Activated naive CD8-positive, alpha-beta T cell (primary cell): ENCODE measurements around the gene HSD17B12.

Experiments
- H3K27ac Mint-ChIP-seq: one replicate; pipeline ENCODE4 v1.8.0; 2021; ENCODE audit warnings: mixed read lengths
- H3K27me3 Mint-ChIP-seq: one replicate; pipeline ENCODE4 v1.8.0; 2021; ENCODE audit warnings: mixed read lengths
- H3K36me3 Mint-ChIP-seq: one replicate; pipeline ENCODE4 v1.8.0; 2021; ENCODE audit warnings: mixed read lengths
- H3K4me1 Mint-ChIP-seq: one replicate; pipeline ENCODE4 v1.8.0; 2021; ENCODE audit warnings: low read depth, mixed read lengths
- H3K4me3 Mint-ChIP-seq: one replicate; pipeline ENCODE4 v1.8.0; 2021; ENCODE audit warnings: mild to moderate bottlenecking, mixed read lengths
- H3K9me3 Mint-ChIP-seq: one replicate; pipeline ENCODE4 v1.8.0; 2021; ENCODE audit warnings: low read depth, mixed read lengths

The HSD17B12 gene

DNA sequence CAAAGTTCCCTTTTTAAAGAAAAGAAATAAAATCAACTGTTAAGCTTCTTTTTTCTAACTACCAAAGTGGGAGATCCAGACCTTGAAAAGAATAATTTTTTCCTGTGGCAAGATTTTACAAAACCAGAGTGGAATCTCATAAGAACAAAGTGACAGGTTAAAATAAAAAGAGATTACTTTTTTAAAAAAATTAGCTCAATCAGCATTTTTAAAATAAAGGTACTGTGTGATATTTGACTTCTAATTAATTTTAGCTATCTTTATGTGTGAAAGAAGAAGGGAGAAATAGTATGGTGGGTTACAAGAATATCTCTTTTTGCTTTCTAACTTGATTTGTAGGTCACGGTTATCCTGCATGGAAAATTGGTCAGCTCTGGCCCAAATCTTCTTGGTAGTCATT is 107.3 kb downstream of the HSD17B12 start:
- no peak overlapping the region for H3K27ac Mint-ChIP-seq
- no peaks in the 10 kb centered on the region for H3K4me1 Mint-ChIP-seq
- H3K9me3 Mint-ChIP-seq: peaks cover 19% of the 10 kb centered on the region
- no peaks in the 10 kb centered on the region for H3K27me3 Mint-ChIP-seq
- H3K36me3 Mint-ChIP-seq: peaks cover 34% of the 10 kb centered on the region
- H3K4me3 Mint-ChIP-seq: no peak overlapping the region

DNA sequence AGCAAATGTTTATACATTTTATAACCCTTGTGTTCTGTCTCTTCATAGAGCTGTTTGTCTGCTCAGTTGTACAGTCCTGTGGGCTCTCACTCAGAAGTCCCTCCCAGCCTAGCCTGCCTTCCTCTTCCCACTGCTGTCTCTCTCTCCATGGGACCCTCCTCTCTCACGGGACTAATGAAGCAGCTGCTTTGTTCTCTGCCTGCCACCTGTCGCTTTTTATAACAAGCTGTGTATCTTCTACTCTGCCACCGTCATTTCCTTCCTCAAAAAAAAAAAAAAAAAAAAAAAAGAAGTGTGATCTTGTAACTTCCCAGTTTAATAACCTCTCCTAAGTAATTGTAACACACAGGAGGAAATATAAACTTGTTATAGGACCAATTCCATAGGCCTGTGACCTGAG is 107.9 kb downstream of the HSD17B12 start:
- Mint-ChIP-seq H3K4me1 (no peaks in the 10 kb centered on the region), H3K4me3 (no peak overlapping the region), H3K27me3 (no peaks in the 10 kb centered on the region), H3K9me3 (peaks cover 18% of the 10 kb centered on the region), H3K27ac (no peak overlapping the region), H3K36me3 (peaks cover 34% of the 10 kb centered on the region)

DNA sequence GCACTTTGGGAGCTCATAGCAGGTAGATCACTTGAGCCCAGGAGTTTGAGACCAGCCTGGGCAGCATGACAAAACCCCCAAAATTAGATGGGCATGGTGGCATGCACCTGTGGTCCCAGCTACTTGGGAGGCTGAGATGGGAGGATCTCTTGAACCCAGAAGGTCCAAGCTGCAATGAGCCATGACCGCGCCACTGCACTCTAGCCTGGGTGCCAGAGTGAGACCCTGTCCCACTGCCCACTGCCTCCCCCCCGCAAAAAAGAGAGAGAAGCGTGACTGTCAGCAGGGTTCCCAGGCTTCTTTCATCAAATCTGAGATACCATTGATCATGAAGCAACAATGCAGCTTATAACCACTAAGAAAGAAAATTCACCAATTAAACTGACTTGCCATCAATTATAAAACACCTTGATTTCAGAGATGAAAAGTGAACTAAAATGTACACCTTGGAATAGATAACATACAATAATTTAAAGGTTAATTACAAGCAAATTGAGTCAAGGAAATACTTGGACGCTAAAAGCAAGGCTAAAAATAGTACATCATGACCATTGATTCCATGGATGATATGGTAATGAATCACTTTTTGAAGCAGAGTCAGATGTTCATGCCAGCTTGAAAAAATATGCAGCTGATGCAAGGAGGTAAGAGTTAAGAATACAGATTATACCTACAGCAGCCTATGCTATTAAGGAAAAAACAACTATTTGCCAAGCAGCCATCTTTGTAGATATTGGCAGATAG is 109.3 kb downstream of the HSD17B12 start:
- no peak overlapping the region for H3K27ac Mint-ChIP-seq
- no peaks in the 10 kb centered on the region for H3K4me1 Mint-ChIP-seq
- no peaks in the 10 kb centered on the region for H3K27me3 Mint-ChIP-seq
- H3K9me3 Mint-ChIP-seq: peaks cover 6% of the 10 kb centered on the region
- H3K4me3 Mint-ChIP-seq: no peak overlapping the region
- H3K36me3 Mint-ChIP-seq: peaks cover 31% of the 10 kb centered on the region

DNA sequence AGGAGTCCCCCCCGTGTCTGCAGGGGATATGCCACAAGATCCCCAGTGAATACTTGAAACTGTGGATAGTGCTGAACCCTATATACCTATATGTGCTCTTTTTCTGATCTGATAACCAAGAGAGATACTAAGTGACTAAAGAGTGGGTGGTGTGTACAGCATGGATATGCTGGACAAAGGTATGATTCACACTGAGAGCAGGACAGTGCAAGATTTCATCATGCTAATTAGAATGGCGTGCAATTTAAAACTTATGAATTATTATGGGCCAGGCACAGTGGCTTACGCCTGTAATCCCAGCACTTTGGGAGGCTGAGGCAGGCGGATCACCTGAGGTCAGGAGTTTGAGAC is 109.9 kb downstream of the HSD17B12 start:
- H3K4me1 Mint-ChIP-seq: no peaks in the 10 kb centered on the region
- H3K36me3 Mint-ChIP-seq: peaks cover 26% of the 10 kb centered on the region
- no peaks in the 10 kb centered on the region for H3K27me3 Mint-ChIP-seq
- H3K4me3 Mint-ChIP-seq: no peak overlapping the region
- peaks cover under 1% of the 10 kb centered on the region for H3K9me3 Mint-ChIP-seq
- no peak overlapping the region for H3K27ac Mint-ChIP-seq

DNA sequence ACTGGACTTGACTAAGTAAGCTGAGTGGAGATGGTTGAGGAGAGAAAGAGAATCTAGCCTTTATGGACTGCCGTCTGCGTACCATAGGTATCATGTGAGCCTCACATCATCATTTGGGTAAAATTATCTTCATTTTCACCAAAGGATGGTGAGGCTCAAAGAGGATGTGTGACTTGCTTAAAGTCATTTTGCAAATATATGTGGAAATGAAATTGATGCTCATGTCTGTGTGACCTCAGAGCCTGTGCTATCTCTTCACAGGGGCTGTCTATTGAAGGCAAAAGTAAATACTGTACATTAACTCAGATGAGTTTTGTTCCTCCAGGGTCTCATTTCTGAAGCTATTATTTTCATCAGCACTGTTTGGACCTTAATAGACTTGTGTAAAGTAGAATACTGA is 116.8 kb downstream of the HSD17B12 start:
- no peaks in the 10 kb centered on the region for H3K4me1 Mint-ChIP-seq
- H3K27ac Mint-ChIP-seq: no peak overlapping the region
- peaks cover 33% of the 10 kb centered on the region for H3K36me3 Mint-ChIP-seq
- no peak overlapping the region for H3K4me3 Mint-ChIP-seq
- H3K9me3 Mint-ChIP-seq: no peaks in the 10 kb centered on the region
- no peaks in the 10 kb centered on the region for H3K27me3 Mint-ChIP-seq

DNA sequence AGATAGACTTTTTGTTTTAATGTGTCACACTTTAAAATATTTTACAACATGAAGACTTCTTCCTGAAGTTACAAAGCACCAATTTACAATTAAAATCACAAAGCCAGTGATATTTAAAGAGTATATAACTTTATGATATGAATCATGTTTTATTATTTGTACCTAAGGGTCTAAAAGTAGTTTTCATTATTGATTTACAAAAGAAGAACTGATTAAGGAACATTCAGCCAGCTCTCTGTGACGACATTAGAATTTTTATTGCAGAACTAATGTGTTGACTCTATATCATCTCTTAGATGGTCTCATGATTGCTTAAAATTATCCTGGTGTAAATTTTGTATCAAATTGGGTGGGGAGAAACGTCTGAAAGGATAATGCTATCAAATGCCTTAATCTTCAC is 117.3 kb downstream of the HSD17B12 start:
- Mint-ChIP-seq H3K27ac (no peak overlapping the region), H3K27me3 (no peaks in the 10 kb centered on the region), H3K4me3 (no peak overlapping the region), H3K4me1 (no peaks in the 10 kb centered on the region), H3K36me3 (peaks cover 34% of the 10 kb centered on the region), H3K9me3 (no peaks in the 10 kb centered on the region)

DNA sequence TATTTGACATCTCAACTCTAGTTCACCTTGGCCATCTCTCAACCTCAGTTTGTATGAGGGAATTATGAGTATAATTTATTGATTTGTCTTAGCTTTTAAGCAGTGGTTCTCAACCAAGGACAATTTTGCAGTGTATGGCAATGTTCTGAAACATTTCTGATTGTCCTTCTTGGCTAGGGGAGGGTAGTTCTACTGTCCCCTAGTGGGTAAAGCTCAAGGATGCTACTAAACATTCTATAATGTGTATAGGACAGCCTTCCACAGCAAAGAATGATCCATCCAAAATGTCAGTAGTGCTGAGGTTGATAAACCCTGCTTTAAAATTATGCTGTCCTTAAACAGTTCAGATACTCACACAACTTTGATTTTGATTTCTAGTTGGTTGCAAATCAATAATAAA is 122.0 kb downstream of the HSD17B12 start:
- Mint-ChIP-seq H3K9me3 (peaks cover 22% of the 10 kb centered on the region), H3K27me3 (no peaks in the 10 kb centered on the region), H3K36me3 (peaks cover 53% of the 10 kb centered on the region), H3K4me1 (no peaks in the 10 kb centered on the region), H3K4me3 (no peak overlapping the region), H3K27ac (no peak overlapping the region)

DNA sequence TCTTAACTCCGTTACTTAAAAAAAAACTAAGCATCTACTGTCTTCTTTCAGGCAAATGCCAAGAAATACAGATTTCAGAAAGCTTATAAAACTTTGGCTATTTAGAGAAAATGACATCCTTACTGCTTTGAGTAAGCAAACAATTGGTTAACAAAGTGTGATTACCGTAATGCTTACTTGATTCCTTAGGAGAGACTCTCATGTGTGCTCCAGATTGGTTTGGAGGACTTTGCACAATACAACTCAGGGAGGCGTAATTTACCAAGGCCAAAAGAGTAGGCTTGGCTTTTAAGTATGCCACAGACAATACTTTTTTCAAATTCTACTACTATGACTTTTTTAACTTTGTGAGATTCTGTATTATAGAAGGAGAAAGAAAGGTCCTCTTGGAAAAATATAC is 123.2 kb downstream of the HSD17B12 start:
- Mint-ChIP-seq H3K4me3 (no peak overlapping the region), H3K9me3 (peaks cover 22% of the 10 kb centered on the region), H3K36me3 (peaks cover 46% of the 10 kb centered on the region), H3K4me1 (no peaks in the 10 kb centered on the region), H3K27me3 (no peaks in the 10 kb centered on the region), H3K27ac (no peak overlapping the region)

DNA sequence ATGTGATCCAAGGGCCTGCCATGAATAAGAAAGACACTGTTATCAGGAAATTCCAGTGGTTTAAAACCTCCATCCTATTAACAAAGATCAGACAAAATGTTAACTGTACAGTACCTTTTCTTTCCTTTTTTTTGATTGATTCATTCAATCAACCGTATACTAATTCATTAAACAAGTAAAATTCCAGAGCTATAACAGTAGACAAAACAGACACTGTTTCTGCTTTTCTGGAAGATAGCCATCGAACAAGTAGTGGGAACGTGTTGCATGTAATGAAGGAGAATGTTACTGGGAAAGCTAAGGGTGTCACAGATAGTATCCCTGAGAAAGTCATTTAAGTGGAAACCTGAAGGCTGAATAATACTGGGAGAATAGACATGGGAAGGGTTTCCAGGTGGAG is 126.4 kb downstream of the HSD17B12 start:
- H3K4me3 Mint-ChIP-seq: no peak overlapping the region
- H3K27ac Mint-ChIP-seq: no peak overlapping the region
- H3K9me3 Mint-ChIP-seq: peaks cover 22% of the 10 kb centered on the region
- peaks cover 28% of the 10 kb centered on the region for H3K36me3 Mint-ChIP-seq
- H3K4me1 Mint-ChIP-seq: no peaks in the 10 kb centered on the region
- no peaks in the 10 kb centered on the region for H3K27me3 Mint-ChIP-seq

DNA sequence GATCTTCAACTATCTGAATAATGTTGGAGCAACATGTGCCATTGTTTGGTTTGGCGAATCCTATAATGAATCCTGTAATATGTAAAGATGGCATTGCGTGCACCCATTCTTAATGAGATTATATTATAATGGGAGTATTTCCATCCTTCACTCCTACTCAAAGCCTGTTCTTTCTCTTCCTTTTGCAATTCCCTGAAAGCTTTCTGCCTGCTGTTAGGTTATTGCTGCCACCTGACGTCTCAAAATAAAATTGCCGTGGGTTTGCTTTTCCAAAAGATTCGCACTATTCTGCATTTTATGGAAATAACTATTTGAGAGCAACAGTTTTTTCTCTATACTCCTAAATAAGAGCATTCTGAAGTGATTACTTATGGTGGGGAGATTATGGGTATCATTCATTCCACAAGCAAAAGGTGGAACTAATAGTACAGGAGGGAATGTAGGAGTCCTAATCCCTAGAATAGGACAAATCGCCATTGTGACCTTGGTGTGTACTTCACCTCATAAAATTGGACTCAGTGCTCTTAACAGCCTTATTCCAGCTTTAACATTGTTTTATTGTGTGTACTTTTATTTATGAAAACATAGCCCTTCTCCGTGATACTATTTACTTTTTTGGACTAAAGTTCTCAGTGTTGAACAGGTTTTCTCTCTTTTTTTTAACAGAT is 130.5 kb downstream of the HSD17B12 start:
- Mint-ChIP-seq H3K4me3 (no peak overlapping the region), H3K36me3 (peaks cover 11% of the 10 kb centered on the region), H3K27me3 (no peaks in the 10 kb centered on the region), H3K4me1 (no peaks in the 10 kb centered on the region), H3K9me3 (no peaks in the 10 kb centered on the region), H3K27ac (no peak overlapping the region)

DNA sequence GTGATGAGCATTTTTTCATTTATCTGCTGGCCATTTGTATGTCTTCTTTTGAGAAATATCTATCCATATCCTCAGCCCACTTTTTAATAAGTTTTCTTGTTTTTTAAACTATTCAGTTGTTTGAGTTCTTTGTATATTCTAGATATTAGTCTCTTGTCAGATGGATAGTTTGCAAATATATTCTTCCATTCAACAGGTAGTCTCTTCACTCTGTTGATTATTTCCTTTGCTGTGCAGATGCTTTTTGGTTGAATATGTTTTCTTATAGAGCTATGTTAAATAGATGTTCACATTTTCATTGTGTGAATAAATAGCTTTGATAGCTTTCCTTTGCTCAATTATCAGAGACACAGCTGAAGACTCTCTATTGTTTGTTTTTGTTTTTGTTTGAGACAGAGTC is 131.9 kb downstream of the HSD17B12 start:
- H3K27ac Mint-ChIP-seq: no peak overlapping the region
- no peaks in the 10 kb centered on the region for H3K4me1 Mint-ChIP-seq
- H3K9me3 Mint-ChIP-seq: no peaks in the 10 kb centered on the region
- H3K36me3 Mint-ChIP-seq: peaks cover 8% of the 10 kb centered on the region
- no peaks in the 10 kb centered on the region for H3K27me3 Mint-ChIP-seq
- H3K4me3 Mint-ChIP-seq: no peak overlapping the region

DNA sequence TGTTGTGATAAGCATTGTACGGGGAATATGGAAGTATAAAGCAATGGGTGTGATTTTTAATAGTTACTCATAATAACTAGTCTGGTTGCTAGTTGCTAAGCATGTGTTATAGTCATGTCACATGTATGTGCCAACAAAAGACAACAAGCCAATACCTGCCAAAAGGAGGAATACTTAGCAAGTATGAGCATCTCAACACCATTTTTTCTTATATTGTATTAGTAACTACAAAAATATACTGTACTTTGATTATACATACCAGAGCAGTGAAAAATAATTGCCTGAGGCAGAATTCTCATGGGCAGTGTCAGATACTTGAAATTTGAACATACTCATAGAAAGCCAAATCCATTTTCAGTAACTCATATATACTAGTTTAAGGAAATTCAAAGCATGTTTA is 137.7 kb downstream of the HSD17B12 start:
- Mint-ChIP-seq H3K27ac (no peak overlapping the region), H3K27me3 (no peaks in the 10 kb centered on the region)

DNA sequence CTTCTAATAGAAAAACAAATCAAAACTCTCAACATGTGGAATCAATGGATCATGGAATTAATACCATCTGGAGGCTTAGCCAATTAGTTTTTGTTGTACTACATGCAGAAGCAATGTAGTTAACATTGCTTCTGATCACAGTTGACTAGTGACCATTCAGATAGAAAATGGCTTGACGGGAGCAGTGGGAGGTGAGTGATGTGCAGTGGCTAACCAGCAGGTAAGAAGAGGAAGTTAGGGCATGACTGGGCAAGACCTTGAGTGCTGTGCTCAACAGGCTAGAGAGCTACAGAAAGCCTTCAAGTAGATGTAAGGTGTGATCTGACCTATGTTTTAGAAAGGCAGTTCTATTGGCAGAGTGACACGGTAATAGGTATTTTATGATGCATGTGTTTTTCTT is 139.4 kb downstream of the HSD17B12 start:
- no peaks in the 10 kb centered on the region for H3K4me1 Mint-ChIP-seq
- H3K27me3 Mint-ChIP-seq: no peaks in the 10 kb centered on the region
- peaks cover 7% of the 10 kb centered on the region for H3K9me3 Mint-ChIP-seq
- H3K27ac Mint-ChIP-seq: no peak overlapping the region
- H3K4me3 Mint-ChIP-seq: no peak overlapping the region
- H3K36me3 Mint-ChIP-seq: peaks cover 28% of the 10 kb centered on the region

More for the DNA sequence above, 137.7 kb downstream of the HSD17B12 start:
- Mint-ChIP-seq H3K36me3 (peaks cover 23% of the 10 kb centered on the region), H3K4me1 (no peaks in the 10 kb centered on the region), H3K9me3 (peaks cover 7% of the 10 kb centered on the region), H3K4me3 (no peak overlapping the region)

DNA sequence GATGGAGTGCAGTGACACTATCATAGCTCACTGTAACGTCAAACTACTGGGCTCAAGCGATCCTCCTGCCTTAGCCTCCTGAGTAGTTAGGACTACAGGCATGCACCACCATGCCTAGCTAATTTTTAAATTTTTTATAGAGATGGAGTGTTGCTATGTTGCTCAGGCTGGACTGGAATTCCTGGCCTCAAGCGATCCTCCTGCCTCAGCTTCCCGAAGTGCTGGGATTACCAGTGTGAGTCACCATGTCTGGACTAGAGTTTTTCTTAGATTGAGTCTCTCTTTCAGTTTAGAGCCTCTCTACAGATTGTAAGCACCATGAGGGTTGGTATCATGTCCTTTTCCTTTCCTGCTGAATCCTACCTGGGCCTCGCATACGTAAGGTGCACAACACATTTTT is 142.8 kb downstream of the HSD17B12 start:
- Mint-ChIP-seq H3K36me3 (peaks cover 19% of the 10 kb centered on the region), H3K27ac (no peak overlapping the region), H3K27me3 (no peaks in the 10 kb centered on the region), H3K9me3 (peaks cover 7% of the 10 kb centered on the region), H3K4me1 (no peaks in the 10 kb centered on the region), H3K4me3 (no peak overlapping the region)

DNA sequence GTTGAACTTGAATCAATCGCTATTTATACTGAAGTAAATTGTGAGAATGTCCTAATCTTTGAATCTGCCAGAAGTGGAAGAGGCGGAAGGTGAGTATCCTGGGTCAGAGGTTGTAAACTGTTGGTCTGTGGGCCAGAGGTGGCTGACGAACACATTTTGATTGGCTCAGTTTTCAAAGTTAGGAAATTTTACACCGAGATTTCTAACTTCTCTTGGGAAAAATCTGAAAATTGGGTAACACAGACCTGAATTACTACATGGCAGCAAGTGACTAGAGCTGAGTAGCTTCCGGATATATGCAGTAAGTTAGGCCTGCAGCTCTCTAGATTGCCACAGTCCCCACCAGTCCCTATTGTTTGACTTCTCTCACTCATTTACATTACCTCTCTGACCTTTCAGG is 143.3 kb downstream of the HSD17B12 start:
- H3K9me3 Mint-ChIP-seq: peaks cover 7% of the 10 kb centered on the region
- H3K36me3 Mint-ChIP-seq: peaks cover 19% of the 10 kb centered on the region
- no peaks in the 10 kb centered on the region for H3K4me1 Mint-ChIP-seq
- H3K27ac Mint-ChIP-seq: no peak overlapping the region
- H3K27me3 Mint-ChIP-seq: no peaks in the 10 kb centered on the region
- H3K4me3 Mint-ChIP-seq: no peak overlapping the region
